Activated CD8-positive, alpha-beta T cell treated with anti-CD3 and anti-CD28 coated beads for 36 hours (primary cell): ENCODE results near the gene TMEM267. TPM values are rescaled to one million over a fixed set of nuclear protein-coding genes. Genes with fewer than 3 reads are reported as not detected.
A peak's percentile ranks its signal among the peaks of the same experiment; 100 is the strongest.

Source experiments
- ATAC-seq: fragments of 200-7000 bp; cut with Tn5 transposase; one replicate; pipeline ENCODE4 v1.10.0; 2021; ENCODE audit warnings: mild to moderate bottlenecking, moderate library complexity
- CTCF ChIA-PET: fragments of 350-600 bp; sonication (Branson Sonifier 250); formaldehyde crosslinking; loops from one replicate; lab custom pipeline; 2021; ENCODE audit warnings: antibody characterized with exemption; lab: Charles Lee
- POLR2A ChIA-PET: fragments of 350-600 bp; sonication (Branson Sonifier 250); formaldehyde crosslinking; loops from one replicate; lab custom pipeline; 2021; ENCODE audit warnings: antibody characterized with exemption; lab: Charles Lee
- DNase-seq: peaks from one replicate; pipeline ENCODE4 v3.0.0-alpha.2; 2020
- H3K27ac Mint-ChIP-seq: one replicate; pipeline ENCODE4 v1.8.0; 2021; ENCODE audit warnings: mild to moderate bottlenecking, mixed read lengths
- H3K27me3 Mint-ChIP-seq: one replicate; pipeline ENCODE4 v1.8.0; 2021; ENCODE audit warnings: mixed read lengths
- H3K36me3 Mint-ChIP-seq: one replicate; pipeline ENCODE4 v1.8.0; 2021; ENCODE audit warnings: low read depth, mixed read lengths
- H3K4me1 Mint-ChIP-seq: one replicate; pipeline ENCODE4 v1.8.0; 2021; ENCODE audit warnings: low read depth, mixed read lengths
- H3K4me3 Mint-ChIP-seq: one replicate; pipeline ENCODE4 v1.8.0; 2021; ENCODE audit warnings: mild to moderate bottlenecking, moderate library complexity, mixed read lengths
- H3K9me3 Mint-ChIP-seq: one replicate; pipeline ENCODE4 v1.8.0; 2021; ENCODE audit warnings: mixed read lengths
- CTCF ChIP-seq: fragments of 200-600 bp; IDR thresholded peaks from one replicate; pipeline ENCODE4 v1.8.0; 2022; ENCODE audit warnings: antibody characterized with exemption, mild to moderate bottlenecking
- intact Hi-C: fragments of 100-400 bp; cut with micrococcal nuclease; formaldehyde crosslinking; loops from one replicate; pipeline ENCODE4 v1.10.0; 2022
- total RNA-seq, 2 experiments: library from RNA; stranded (reverse); gene quantifications; one replicate each; pipeline ENCODE4 v1.2.3, GENCODE V29; 2021

Gene TMEM267
- total RNA-seq, 2 experiments from 2014 or later: 14.4 to 20.0 TPM

GRCh38 chr5:43498581-43498980 is 14.9 kb upstream of the TMEM267 start:
- H3K4me3 Mint-ChIP-seq: no peak overlapping the region
- intact Hi-C loops: no loop called here
- POLR2A ChIA-PET: no interaction called here
- H3K9me3 Mint-ChIP-seq: no peaks in the 10 kb centered on the region
- DNase-seq (no peak), ATAC-seq (no peak)
- peaks cover 16% of the 10 kb centered on the region for H3K36me3 Mint-ChIP-seq
- no peak for TF ChIP-seq CTCF
- CTCF ChIA-PET: interaction anchor here (1.4 kb wide), 1 partner anchor 14 kb away, joined by 5 read pairs; the partner anchor contains the start of gene TMEM267
- no peaks in the 10 kb centered on the region for H3K27me3 Mint-ChIP-seq
- no peak overlapping the region for H3K27ac Mint-ChIP-seq
- H3K4me1 Mint-ChIP-seq: no peaks in the 10 kb centered on the region

GRCh38 chr5:43497311-43498104 is 13.8 kb upstream of the TMEM267 start:
- ChIA-PET POLR2A (no interaction called here), CTCF (interaction anchor here (1.1 kb wide), 1 partner anchor 13 kb away, joined by 4 read pairs; the partner anchor contains the start of gene TMEM267)
- TF ChIP-seq CTCF: no peak
- no peaks in the 10 kb centered on the region for H3K27me3 Mint-ChIP-seq
- ATAC-seq (no peak), DNase-seq (no peak)
- intact Hi-C loops: no loop called here
- H3K36me3 Mint-ChIP-seq: peaks cover 8% of the 10 kb centered on the region
- no peaks in the 10 kb centered on the region for H3K4me1 Mint-ChIP-seq
- no peak overlapping the region for H3K27ac Mint-ChIP-seq
- no peak overlapping the region for H3K4me3 Mint-ChIP-seq
- no peaks in the 10 kb centered on the region for H3K9me3 Mint-ChIP-seq

GRCh38 chr5:43491326-43491725 is 7.7 kb upstream of the TMEM267 start:
- ATAC-seq: no peak
- Mint-ChIP-seq H3K27ac (no peak overlapping the region), H3K4me3 (no peak overlapping the region), H3K27me3 (no peaks in the 10 kb centered on the region), H3K4me1 (peaks cover 4% of the 10 kb centered on the region), H3K36me3 (peaks cover 26% of the 10 kb centered on the region), H3K9me3 (no peaks in the 10 kb centered on the region)
- DNase-seq: no peak
- CTCF ChIA-PET: interaction anchor here (1.0 kb wide), 1 partner anchor 102 kb away, joined by 3 read pairs; no protein-coding TSS in a partner anchor
- intact Hi-C loops: no loop called here
- POLR2A ChIA-PET: no interaction called here
- no peak for TF ChIP-seq CTCF

GRCh38 chr5:43486353-43486752 is 2.7 kb upstream of the TMEM267 start:
- CTCF ChIA-PET: interaction anchor here (1.1 to 4.4 kb wide), 4 partner anchors 74 to 444 kb away, joined by 3 to 30 read pairs (median 8); partner anchors contain the start of gene CCL28
- H3K4me1 Mint-ChIP-seq: peaks cover 32% of the 10 kb centered on the region
- H3K36me3 Mint-ChIP-seq: peaks cover 45% of the 10 kb centered on the region
- H3K27ac Mint-ChIP-seq: peak overlapping the region; percentile 100
- no peaks in the 10 kb centered on the region for H3K9me3 Mint-ChIP-seq
- H3K27me3 Mint-ChIP-seq: no peaks in the 10 kb centered on the region
- H3K4me3 Mint-ChIP-seq: no peak overlapping the region
- TF ChIP-seq CTCF: no peak
- no peak for DNase-seq
- POLR2A ChIA-PET: interaction anchor here (1.5 kb wide), 1 partner anchor 18 kb away, joined by 4 read pairs; no protein-coding TSS in a partner anchor
- ATAC-seq: no peak
- intact Hi-C loops: loop anchor here (10.0 kb wide), 3 partner anchors 172 to 492 kb away; partner anchors contain the start of gene HMGCS1

- DNase-seq (peak; percentile 22), ATAC-seq (no peak)
- peaks cover 49% of the 10 kb centered on the region for H3K36me3 Mint-ChIP-seq
- H3K4me3 Mint-ChIP-seq: peak overlapping the region; percentile 91
- POLR2A ChIA-PET: interaction anchor here (0.6 to 3.5 kb wide), 6 partner anchors 11 to 172 kb away, joined by 3 to 23 read pairs (median 9); partner anchors contain the start of genes C5orf34, HMGCS1 and NNT
- no peaks in the 10 kb centered on the region for H3K27me3 Mint-ChIP-seq
- intact Hi-C loops: loop anchor here (2.0 to 10.0 kb wide), 4 partner anchors 71 to 491 kb away; partner anchors contain the start of genes HMGCS1 and PAIP1
- peak overlapping the region; percentile 100 for H3K27ac Mint-ChIP-seq
- TF ChIP-seq CTCF: no peak
- peaks cover 34% of the 10 kb centered on the region for H3K4me1 Mint-ChIP-seq
- CTCF ChIA-PET: interaction anchor here (1.0 to 4.4 kb wide), 8 partner anchors 9 to 443 kb away, joined by 3 to 30 read pairs (median 10); partner anchors contain the start of genes C5orf34 and NNT
- no peaks in the 10 kb centered on the region for H3K9me3 Mint-ChIP-seq
Observed at GRCh38 chr5:43485406-43485805, 1.7 kb upstream of the TMEM267 start.
